ENCODE measurements around the gene SEPHS1.

The SEPHS1 gene

GRCh38 chr10:13322615-13323148, 25.4 kb downstream of the SEPHS1 start:
- H3K9me3 ChIP-seq (ENCODE audit: severe bottlenecking) = no peaks in the 10 kb centered on the region
- H3K4me3 ChIP-seq (ENCODE audit: low read depth, low read length) = no peak overlapping the region

DNA sequence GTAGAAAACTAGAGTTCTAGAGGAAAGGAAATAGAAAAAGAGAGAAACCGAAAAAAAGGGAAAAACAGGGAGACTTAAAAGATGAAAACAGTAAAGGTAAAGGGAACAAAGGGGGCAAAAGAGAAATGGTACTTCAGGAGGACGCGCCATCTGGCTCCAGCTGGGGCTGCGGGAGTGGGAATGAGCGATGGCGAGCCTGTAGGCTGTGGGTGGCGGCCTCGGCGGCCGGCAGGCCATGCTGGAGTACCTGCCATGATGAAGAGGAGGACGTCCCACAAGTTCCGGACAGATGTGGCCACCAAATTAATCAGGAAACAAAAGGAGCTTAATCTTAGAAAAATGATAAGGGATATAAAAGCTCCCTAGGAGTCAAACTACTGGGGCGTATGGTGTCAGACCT, 26.5 kb downstream of the SEPHS1 start:
- DNase-seq = no peak
- no peaks in the 10 kb centered on the region for H3K27me3 ChIP-seq (ENCODE audit: insufficient read depth, low read depth, severe bottlenecking)
- H3K27ac ChIP-seq = no peak overlapping the region
- TF ChIP-seq CTCF (IDR thresholded peaks at IDR 0.05; ENCODE audit: low read depth, low read length) = no peak
- no peaks in the 10 kb centered on the region for H3K9me3 ChIP-seq (ENCODE audit: severe bottlenecking)
- H3K4me3 ChIP-seq (ENCODE audit: low read depth, low read length) = no peak overlapping the region
- peaks cover 5% of the 10 kb centered on the region for H3K36me3 ChIP-seq

More at GRCh38 chr10:13322615-13323148, 25.4 kb downstream of the SEPHS1 start:
- Histone ChIP-seq H3K27me3 (ENCODE audit: insufficient read depth, low read depth, severe bottlenecking) (no peaks in the 10 kb centered on the region), H3K36me3 (peaks cover 10% of the 10 kb centered on the region), H3K27ac (no peak overlapping the region)
- DNase-seq = no peak
- no peak for TF ChIP-seq CTCF (IDR thresholded peaks at IDR 0.05; ENCODE audit: low read depth, low read length)

DNA sequence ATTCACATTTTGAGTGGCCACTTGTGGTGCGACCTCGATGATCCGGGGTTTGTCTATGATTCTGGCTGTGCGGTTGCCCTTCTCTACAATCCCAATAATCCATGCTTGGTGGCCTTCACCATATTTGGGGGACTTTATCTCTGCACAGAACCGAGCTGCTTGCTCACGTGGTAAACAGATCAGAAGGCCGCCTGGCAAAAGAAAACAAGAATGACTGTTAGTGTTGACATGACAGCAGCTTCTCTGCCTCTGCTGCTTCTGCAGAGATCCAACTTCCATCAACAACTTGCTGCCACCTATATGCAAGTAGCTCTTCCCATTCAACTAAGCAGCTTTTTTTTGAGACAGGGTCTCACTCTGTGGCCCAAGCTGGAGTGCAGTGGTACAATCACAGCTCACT, 28.9 kb downstream of the SEPHS1 start:
- H3K9me3 ChIP-seq (ENCODE audit: severe bottlenecking) = no peaks in the 10 kb centered on the region
- no peak overlapping the region for H3K27ac ChIP-seq
- H3K36me3 ChIP-seq = peaks cover 3% of the 10 kb centered on the region
- H3K27me3 ChIP-seq (ENCODE audit: insufficient read depth, low read depth, severe bottlenecking) = no peaks in the 10 kb centered on the region
- no peak overlapping the region for H3K4me3 ChIP-seq (ENCODE audit: low read depth, low read length)
- TF ChIP-seq CTCF (IDR thresholded peaks at IDR 0.05; ENCODE audit: low read depth, low read length) = no peak
- DNase-seq = no peak

GRCh38 chr10:13317474-13317873, 30.6 kb downstream of the SEPHS1 start:
- no peak for DNase-seq
- no peak overlapping the region for H3K4me3 ChIP-seq (ENCODE audit: low read depth, low read length)
- TF ChIP-seq CTCF (IDR thresholded peaks at IDR 0.05; ENCODE audit: low read depth, low read length) = no peak
- no peaks in the 10 kb centered on the region for H3K27me3 ChIP-seq (ENCODE audit: insufficient read depth, low read depth, severe bottlenecking)
- H3K27ac ChIP-seq = no peak overlapping the region
- no peaks in the 10 kb centered on the region for H3K9me3 ChIP-seq (ENCODE audit: severe bottlenecking)
- peaks cover 3% of the 10 kb centered on the region for H3K36me3 ChIP-seq

GRCh38 chr10:13316635-13317311, 31.3 kb downstream of the SEPHS1 start:
- Histone ChIP-seq H3K27ac (no peak overlapping the region), H3K27me3 (ENCODE audit: insufficient read depth, low read depth, severe bottlenecking) (no peaks in the 10 kb centered on the region), H3K36me3 (peaks cover 3% of the 10 kb centered on the region), H3K4me3 (ENCODE audit: low read depth, low read length) (no peak overlapping the region), H3K9me3 (ENCODE audit: severe bottlenecking) (no peaks in the 10 kb centered on the region)
- no peak for TF ChIP-seq CTCF (IDR thresholded peaks at IDR 0.05; ENCODE audit: low read depth, low read length)
- DNase-seq = no peak

DNA sequence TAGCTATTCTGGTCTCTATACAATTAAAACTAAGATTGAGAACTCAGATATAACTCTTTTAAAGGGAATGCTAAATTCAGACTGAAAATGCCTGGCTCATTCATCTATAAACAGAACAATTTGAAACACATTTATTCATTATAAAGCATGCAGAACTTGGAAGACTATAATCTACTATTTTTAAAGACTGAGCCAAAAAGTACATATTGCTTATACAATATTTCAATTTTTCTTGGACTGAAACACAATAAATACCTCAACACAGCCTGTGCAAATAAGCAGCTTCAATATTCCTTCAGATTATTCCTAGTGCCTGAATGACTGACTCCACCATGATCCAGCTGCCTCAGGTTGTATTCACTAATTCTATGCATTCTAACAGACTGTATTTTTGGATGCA, 32.7 kb downstream of the SEPHS1 start:
- Histone ChIP-seq H3K4me3 (ENCODE audit: low read depth, low read length) (no peak overlapping the region), H3K27ac (no peak overlapping the region), H3K36me3 (peaks cover 3% of the 10 kb centered on the region; the same call in 1 of the 2 replicates), H3K9me3 (ENCODE audit: severe bottlenecking) (no peaks in the 10 kb centered on the region), H3K27me3 (ENCODE audit: insufficient read depth, low read depth, severe bottlenecking) (no peaks in the 10 kb centered on the region)
- TF ChIP-seq CTCF (IDR thresholded peaks at IDR 0.05; ENCODE audit: low read depth, low read length) = no peak
- DNase-seq = no peak
